HUES48 (cell line): Measurements from ENCODE around the gene HGFAC.

Source experiments
- H3K27ac ChIP-seq: one replicate; pipeline ENCODE4 v1.7.0; 2013; ENCODE audit warnings: low read depth, low read length, inconsistent platforms
- H3K27me3 ChIP-seq: 2 replicates; pipeline ENCODE4 v1.6.1; 2013; ENCODE audit warnings: mild to moderate bottlenecking, low read length; ENCODE audit not compliant: control insufficient read depth, insufficient read depth
- H3K36me3 ChIP-seq: 2 replicates; pipeline ENCODE4 v1.6.1; 2013; ENCODE audit warnings: low read length; ENCODE audit not compliant: control insufficient read depth, insufficient read depth
- H3K4me1 ChIP-seq: 2 replicates; pipeline ENCODE4 v1.6.1; 2013; ENCODE audit warnings: mild to moderate bottlenecking, low read length; ENCODE audit not compliant: control insufficient read depth, insufficient read depth
- H3K4me3 ChIP-seq: 2 replicates; pipeline ENCODE4 v1.5.1; 2013; ENCODE audit warnings: mild to moderate bottlenecking, low read depth, low read length
- H3K9ac ChIP-seq: 2 replicates; pipeline ENCODE4 v1.6.1; 2013; ENCODE audit warnings: mild to moderate bottlenecking, low read depth, low read length, moderate library complexity
- H3K9me3 ChIP-seq: 2 replicates; pipeline ENCODE4 v1.6.1; 2013; ENCODE audit warnings: low read length; ENCODE audit not compliant: control insufficient read depth, insufficient read depth

Gene HGFAC

GRCh38 chr4:3436048-3436797 is 5.5 kb upstream of the HGFAC start:
- Histone ChIP-seq H3K4me1 (peaks cover 7% of the 10 kb centered on the region; the same call in 1 of the 2 replicates), H3K27me3 (no peaks in the 10 kb centered on the region), H3K36me3 (no peaks in the 10 kb centered on the region), H3K4me3 (no peak overlapping the region), H3K9me3 (no peaks in the 10 kb centered on the region), H3K27ac (no peak overlapping the region), H3K9ac (no peak overlapping the region)

GRCh38 chr4:3436798-3437581 is 4.8 kb upstream of the HGFAC start:
- Histone ChIP-seq H3K9me3 (no peaks in the 10 kb centered on the region), H3K27me3 (no peaks in the 10 kb centered on the region), H3K4me3 (no peak overlapping the region), H3K9ac (no peak overlapping the region), H3K4me1 (peaks cover 7% of the 10 kb centered on the region; the same call in 1 of the 2 replicates), H3K36me3 (no peaks in the 10 kb centered on the region), H3K27ac (no peak overlapping the region)

- no peak overlapping the region for H3K9ac ChIP-seq
- H3K4me3 ChIP-seq: no peak overlapping the region
- H3K9me3 ChIP-seq: no peaks in the 10 kb centered on the region
- H3K36me3 ChIP-seq: no peaks in the 10 kb centered on the region
- H3K27me3 ChIP-seq: no peaks in the 10 kb centered on the region
- H3K27ac ChIP-seq: no peak overlapping the region
- H3K4me1 ChIP-seq: peaks cover 7% of the 10 kb centered on the region; the same call in 1 of the 2 replicates
These were observed 4.2 kb upstream of the HGFAC start for GRCh38 chr4:3437582-3437936.

- H3K4me3 ChIP-seq: no peak overlapping the region
- no peak overlapping the region for H3K27ac ChIP-seq
- H3K4me1 ChIP-seq: peaks cover 7% of the 10 kb centered on the region; the same call in 1 of the 2 replicates
- H3K9me3 ChIP-seq: no peaks in the 10 kb centered on the region
- no peaks in the 10 kb centered on the region for H3K36me3 ChIP-seq
- no peaks in the 10 kb centered on the region for H3K27me3 ChIP-seq
- H3K9ac ChIP-seq: no peak overlapping the region
These were observed 3.5 kb upstream of the HGFAC start for GRCh38 chr4:3437998-3438846.

GRCh38 chr4:3438847-3439180 is 3.0 kb upstream of the HGFAC start:
- Histone ChIP-seq H3K4me3 (no peak overlapping the region), H3K9ac (no peak overlapping the region), H3K9me3 (no peaks in the 10 kb centered on the region), H3K27me3 (no peaks in the 10 kb centered on the region), H3K36me3 (no peaks in the 10 kb centered on the region), H3K27ac (no peak overlapping the region), H3K4me1 (peaks cover 7% of the 10 kb centered on the region; the same call in 1 of the 2 replicates)

- Histone ChIP-seq H3K4me1 (peaks cover 7% of the 10 kb centered on the region; the same call in 1 of the 2 replicates), H3K27ac (no peak overlapping the region), H3K27me3 (no peaks in the 10 kb centered on the region), H3K36me3 (no peaks in the 10 kb centered on the region), H3K9ac (no peak overlapping the region), H3K4me3 (no peak overlapping the region), H3K9me3 (no peaks in the 10 kb centered on the region)
These were observed 2.4 kb upstream of the HGFAC start for GRCh38 chr4:3439391-3439790.

- Histone ChIP-seq H3K27ac (no peak overlapping the region), H3K9me3 (no peaks in the 10 kb centered on the region), H3K9ac (no peak overlapping the region), H3K27me3 (no peaks in the 10 kb centered on the region), H3K4me1 (peaks cover 2% of the 10 kb centered on the region; the same call in 1 of the 2 replicates), H3K36me3 (no peaks in the 10 kb centered on the region), H3K4me3 (no peak overlapping the region)
These were observed 1.8 kb upstream of the HGFAC start for GRCh38 chr4:3440011-3440410.

- no peaks in the 10 kb centered on the region for H3K4me1 ChIP-seq
- no peak overlapping the region for H3K4me3 ChIP-seq
- no peaks in the 10 kb centered on the region for H3K27me3 ChIP-seq
- no peak overlapping the region for H3K9ac ChIP-seq
- H3K36me3 ChIP-seq: no peaks in the 10 kb centered on the region
- H3K9me3 ChIP-seq: no peaks in the 10 kb centered on the region
- H3K27ac ChIP-seq: no peak overlapping the region
These were observed 728 bp upstream of the HGFAC start for GRCh38 chr4:3440979-3441500.

- Histone ChIP-seq H3K27ac (no peak overlapping the region), H3K9me3 (no peaks in the 10 kb centered on the region), H3K27me3 (no peaks in the 10 kb centered on the region), H3K36me3 (no peaks in the 10 kb centered on the region), H3K4me3 (no peak overlapping the region), H3K4me1 (no peaks in the 10 kb centered on the region), H3K9ac (no peak overlapping the region)
These were observed 741 bp downstream of the HGFAC start for GRCh38 chr4:3442460-3442958.

GRCh38 chr4:3442959-3443749 is 1.4 kb downstream of the HGFAC start:
- H3K4me3 ChIP-seq: no peak overlapping the region

More at GRCh38 chr4:3442959-3443749, 1.4 kb downstream of the HGFAC start:
- Histone ChIP-seq H3K9me3 (no peaks in the 10 kb centered on the region), H3K4me1 (no peaks in the 10 kb centered on the region), H3K36me3 (no peaks in the 10 kb centered on the region), H3K27me3 (no peaks in the 10 kb centered on the region), H3K27ac (no peak overlapping the region), H3K9ac (no peak overlapping the region)
